Activated effector memory CD4-positive, alpha-beta T cell treated with anti-CD3 and anti-CD28 coated beads, Interleukin-2, amount 50 U/mL, for 16 hours (primary cell): ENCODE results near the gene ENTHD1.
"Not testable (repeated sequence)": the region's sequence is repeated elsewhere in the genome, so short reads cannot be mapped to it uniquely, and the experiment has no call there.

Experiments used
- DNase-seq: peaks from one replicate; pipeline ENCODE4 v3.0.0-alpha.2; 2020

The ENTHD1 gene

GRCh38 chr22:39923696-39924095, 30.1 kb upstream of the ENTHD1 start:
- no peak for DNase-seq

- DNase-seq, result peak; percentile 87
Observed at GRCh38 chr22:39920134-39920743, 26.7 kb upstream of the ENTHD1 start.

- no peak for DNase-seq
Observed at GRCh38 chr22:39917776-39918495, 24.4 kb upstream of the ENTHD1 start.

- DNase-seq, result no peak
Observed at GRCh38 chr22:39917197-39917643, 23.7 kb upstream of the ENTHD1 start.

- no peak for DNase-seq
Observed at GRCh38 chr22:39916496-39916895, 22.9 kb upstream of the ENTHD1 start.

GRCh38 chr22:39915295-39915726, 21.8 kb upstream of the ENTHD1 start:
- DNase-seq, result no peak

GRCh38 chr22:39914584-39914983, 21.0 kb upstream of the ENTHD1 start:
- no peak for DNase-seq

GRCh38 chr22:39913886-39914285, 20.3 kb upstream of the ENTHD1 start:
- no peak for DNase-seq

GRCh38 chr22:39913321-39913720, 19.8 kb upstream of the ENTHD1 start:
- no peak for DNase-seq

- no peak for DNase-seq
Observed at GRCh38 chr22:39910876-39911613, 17.5 kb upstream of the ENTHD1 start.

GRCh38 chr22:39908737-39909136, 15.2 kb upstream of the ENTHD1 start:
- DNase-seq, result peak; percentile 79

- DNase-seq, result no peak
Observed at GRCh38 chr22:39908136-39908535, 14.6 kb upstream of the ENTHD1 start.

- peak; percentile 76 for DNase-seq
Observed at GRCh38 chr22:39907605-39908097, 14.1 kb upstream of the ENTHD1 start.

GRCh38 chr22:39907047-39907446, 13.5 kb upstream of the ENTHD1 start:
- no peak for DNase-seq

GRCh38 chr22:39906207-39906606, 12.6 kb upstream of the ENTHD1 start:
- no peak for DNase-seq

- DNase-seq, result no peak
Observed at GRCh38 chr22:39905687-39906086, 12.1 kb upstream of the ENTHD1 start.

GRCh38 chr22:39904862-39905261, 11.3 kb upstream of the ENTHD1 start:
- DNase-seq, result no peak

GRCh38 chr22:39904024-39904423, 10.5 kb upstream of the ENTHD1 start:
- DNase-seq, result not testable (repeated sequence)

GRCh38 chr22:39901565-39902146, 8.1 kb upstream of the ENTHD1 start:
- DNase-seq, result no peak

- peak; percentile 84 for DNase-seq
Observed at GRCh38 chr22:39900306-39901227, 7.0 kb upstream of the ENTHD1 start, which contains the start of gene GRAP2. Gene GRAP2, plus strand, starts transcription at chr22:39901084. Its CDS starts 46,023 bp downstream, at chr22:39947107.

GRCh38 chr22:39898997-39899396, 5.4 kb upstream of the ENTHD1 start:
- no peak for DNase-seq

GRCh38 chr22:39897841-39898240, 4.3 kb upstream of the ENTHD1 start:
- no peak for DNase-seq
